ENCODE results near the gene FEZ2.
"Not testable (repeated sequence)": the region's sequence is repeated elsewhere in the genome, so short reads cannot be mapped to it uniquely, and the experiment has no call there.

FEZ2 gene

DNA sequence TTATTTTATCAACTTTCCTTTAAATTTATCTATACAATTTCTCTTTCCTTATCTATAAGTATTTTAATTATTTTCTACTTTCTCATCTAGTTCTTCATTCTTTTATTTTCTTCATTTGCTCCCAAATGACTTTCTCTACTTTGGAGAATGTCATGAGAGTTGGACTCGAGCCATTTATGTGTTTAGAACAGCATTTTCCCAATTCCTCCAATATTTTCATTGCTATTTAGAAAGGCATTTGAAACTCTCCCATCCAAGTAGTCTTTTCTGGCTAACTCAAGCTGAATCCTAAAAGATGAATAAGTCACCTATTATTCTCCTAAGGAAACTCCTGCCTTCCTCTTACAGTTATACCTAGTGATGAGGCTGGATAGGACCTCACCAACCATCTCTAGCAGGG is 15.8 kb upstream of the FEZ2 start:
- no peak overlapping the region for H3K4me3 ChIP-seq (ENCODE audit: insufficient read depth, low read depth, low read length, poor library complexity, severe bottlenecking)
- H3K27me3 ChIP-seq (replicated peaks; ENCODE audit: control insufficient read depth, insufficient read depth, low read length, poor library complexity, severe bottlenecking) = no peaks in the 10 kb centered on the region
- H3K27ac ChIP-seq (ENCODE audit: insufficient read depth, low read length, poor library complexity, severe bottlenecking) = no peak overlapping the region
- DNase-seq = no peak
- H3K36me3 ChIP-seq (ENCODE audit: control insufficient read depth, insufficient read depth, low read length) = no peaks in the 10 kb centered on the region
- H3K4me1 ChIP-seq (ENCODE audit: control insufficient read depth, insufficient read depth, low read length, poor library complexity, severe bottlenecking) = no peaks in the 10 kb centered on the region
- H3K9me3 ChIP-seq (ENCODE audit: control insufficient read depth, low read length) = no peaks in the 10 kb centered on the region

DNA sequence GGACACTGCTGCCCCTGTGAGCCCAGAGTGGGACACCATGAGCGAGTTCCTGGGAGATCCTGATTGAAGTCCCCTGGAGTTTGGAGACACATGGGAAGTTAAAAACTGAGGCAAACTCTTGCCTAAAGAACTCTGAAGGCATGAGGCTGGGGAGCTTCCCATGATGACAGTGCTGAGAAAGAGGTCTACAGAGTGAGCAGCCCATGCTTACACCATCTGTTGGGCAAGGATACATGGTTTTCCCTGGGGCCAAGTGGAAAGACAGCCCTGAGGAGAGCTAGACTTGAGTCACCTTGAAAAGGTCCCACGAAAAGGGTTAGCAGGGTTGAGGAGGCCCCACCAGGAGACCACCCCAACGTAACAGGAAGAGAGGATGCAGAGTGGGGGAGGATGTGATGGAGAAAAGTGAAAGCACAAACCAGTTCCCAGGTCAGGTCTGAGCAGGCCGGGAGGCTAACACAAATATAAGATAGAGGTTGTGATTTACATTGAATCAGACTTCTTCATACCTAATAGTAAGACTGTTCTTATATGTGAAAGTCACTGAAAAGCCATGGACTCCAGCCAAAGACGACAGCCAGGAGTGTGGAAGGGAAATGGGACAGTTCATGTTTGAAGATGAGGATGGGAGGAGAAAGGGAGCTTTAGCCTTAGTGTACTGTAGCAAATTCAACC is 13.5 kb upstream of the FEZ2 start:
- Histone ChIP-seq H3K27ac (ENCODE audit: insufficient read depth, low read length, poor library complexity, severe bottlenecking) (no peak overlapping the region), H3K36me3 (ENCODE audit: control insufficient read depth, insufficient read depth, low read length) (no peaks in the 10 kb centered on the region), H3K4me1 (ENCODE audit: control insufficient read depth, insufficient read depth, low read length, poor library complexity, severe bottlenecking) (no peaks in the 10 kb centered on the region), H3K4me3 (ENCODE audit: insufficient read depth, low read depth, low read length, poor library complexity, severe bottlenecking) (no peak overlapping the region), H3K27me3 (replicated peaks; ENCODE audit: control insufficient read depth, insufficient read depth, low read length, poor library complexity, severe bottlenecking) (no peaks in the 10 kb centered on the region), H3K9me3 (ENCODE audit: control insufficient read depth, low read length) (no peaks in the 10 kb centered on the region)
- no peak for DNase-seq

DNA sequence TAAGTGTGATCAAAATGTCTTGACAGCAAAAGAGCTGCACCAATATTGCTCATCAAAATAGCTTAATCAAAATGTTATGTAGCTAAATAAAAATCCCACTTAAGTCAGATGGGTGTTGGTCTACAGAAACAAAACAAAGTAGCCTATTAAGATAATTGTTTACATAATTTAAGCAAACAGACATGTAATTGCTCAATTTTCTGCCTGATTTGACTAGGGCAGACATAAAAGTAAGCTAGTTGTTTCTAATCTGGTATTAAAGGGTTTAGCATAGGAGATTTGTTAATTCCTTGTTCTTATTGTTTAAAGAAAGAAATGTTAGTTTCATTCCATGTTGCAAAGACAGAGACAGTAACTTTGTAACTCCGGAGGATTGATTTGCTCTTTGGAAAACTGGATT is 11.5 kb upstream of the FEZ2 start:
- Histone ChIP-seq H3K9me3 (ENCODE audit: control insufficient read depth, low read length) (no peaks in the 10 kb centered on the region), H3K4me1 (ENCODE audit: control insufficient read depth, insufficient read depth, low read length, poor library complexity, severe bottlenecking) (no peaks in the 10 kb centered on the region), H3K27me3 (replicated peaks; ENCODE audit: control insufficient read depth, insufficient read depth, low read length, poor library complexity, severe bottlenecking) (no peaks in the 10 kb centered on the region), H3K27ac (ENCODE audit: insufficient read depth, low read length, poor library complexity, severe bottlenecking) (no peak overlapping the region), H3K36me3 (ENCODE audit: control insufficient read depth, insufficient read depth, low read length) (no peaks in the 10 kb centered on the region), H3K4me3 (ENCODE audit: insufficient read depth, low read depth, low read length, poor library complexity, severe bottlenecking) (no peak overlapping the region)
- no peak for DNase-seq

GRCh38 chr2:36607947-36608346 is 10.0 kb upstream of the FEZ2 start:
- no peak for DNase-seq
- Histone ChIP-seq H3K27me3 (replicated peaks; ENCODE audit: control insufficient read depth, insufficient read depth, low read length, poor library complexity, severe bottlenecking) (no peaks in the 10 kb centered on the region), H3K36me3 (ENCODE audit: control insufficient read depth, insufficient read depth, low read length) (no peaks in the 10 kb centered on the region), H3K4me3 (ENCODE audit: insufficient read depth, low read depth, low read length, poor library complexity, severe bottlenecking) (no peak overlapping the region), H3K27ac (ENCODE audit: insufficient read depth, low read length, poor library complexity, severe bottlenecking) (no peak overlapping the region), H3K9me3 (ENCODE audit: control insufficient read depth, low read length) (no peaks in the 10 kb centered on the region), H3K4me1 (ENCODE audit: control insufficient read depth, insufficient read depth, low read length, poor library complexity, severe bottlenecking) (no peaks in the 10 kb centered on the region)

GRCh38 chr2:36606925-36607324 is 9.0 kb upstream of the FEZ2 start:
- H3K9me3 ChIP-seq (ENCODE audit: control insufficient read depth, low read length) = no peaks in the 10 kb centered on the region
- H3K4me1 ChIP-seq (ENCODE audit: control insufficient read depth, insufficient read depth, low read length, poor library complexity, severe bottlenecking) = no peaks in the 10 kb centered on the region
- no peak overlapping the region for H3K4me3 ChIP-seq (ENCODE audit: insufficient read depth, low read depth, low read length, poor library complexity, severe bottlenecking)
- H3K27me3 ChIP-seq (replicated peaks; ENCODE audit: control insufficient read depth, insufficient read depth, low read length, poor library complexity, severe bottlenecking) = no peaks in the 10 kb centered on the region
- no peaks in the 10 kb centered on the region for H3K36me3 ChIP-seq (ENCODE audit: control insufficient read depth, insufficient read depth, low read length)
- H3K27ac ChIP-seq (ENCODE audit: insufficient read depth, low read length, poor library complexity, severe bottlenecking) = no peak overlapping the region
- no peak for DNase-seq

DNA sequence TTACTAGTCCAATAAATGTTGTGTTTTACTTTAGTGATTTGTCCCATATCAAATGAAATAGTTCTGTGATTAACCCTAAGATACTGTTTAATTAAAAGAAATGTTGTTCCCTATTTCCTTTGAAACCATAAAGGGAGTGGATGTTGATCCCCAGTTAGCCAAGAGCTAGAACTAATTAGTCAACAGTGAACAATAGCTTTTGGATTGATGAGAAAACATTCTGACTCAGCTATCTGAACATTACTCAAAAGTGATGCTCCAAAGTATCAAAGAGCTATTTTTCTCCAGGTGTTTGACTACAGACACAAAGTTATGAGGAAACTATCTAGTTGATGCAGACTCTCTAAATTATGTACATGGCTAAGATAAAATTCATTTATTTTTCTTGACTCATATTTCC is 7.3 kb upstream of the FEZ2 start:
- H3K4me3 ChIP-seq (ENCODE audit: insufficient read depth, low read depth, low read length, poor library complexity, severe bottlenecking) = no peak overlapping the region
- no peak for DNase-seq
- no peaks in the 10 kb centered on the region for H3K36me3 ChIP-seq (ENCODE audit: control insufficient read depth, insufficient read depth, low read length)
- H3K9me3 ChIP-seq (ENCODE audit: control insufficient read depth, low read length) = no peaks in the 10 kb centered on the region
- H3K27me3 ChIP-seq (replicated peaks; ENCODE audit: control insufficient read depth, insufficient read depth, low read length, poor library complexity, severe bottlenecking) = no peaks in the 10 kb centered on the region
- H3K4me1 ChIP-seq (ENCODE audit: control insufficient read depth, insufficient read depth, low read length, poor library complexity, severe bottlenecking) = no peaks in the 10 kb centered on the region
- no peak overlapping the region for H3K27ac ChIP-seq (ENCODE audit: insufficient read depth, low read length, poor library complexity, severe bottlenecking)

- DNase-seq; H3K4me1 ChIP-seq (ENCODE audit: control insufficient read depth, insufficient read depth, low read length, poor library complexity, severe bottlenecking); H3K27ac ChIP-seq (ENCODE audit: insufficient read depth, low read length, poor library complexity, severe bottlenecking); H3K36me3 ChIP-seq (ENCODE audit: control insufficient read depth, insufficient read depth, low read length); H3K4me3 ChIP-seq (ENCODE audit: insufficient read depth, low read depth, low read length, poor library complexity, severe bottlenecking); H3K9me3 ChIP-seq (ENCODE audit: control insufficient read depth, low read length); H3K27me3 ChIP-seq (replicated peaks; ENCODE audit: control insufficient read depth, insufficient read depth, low read length, poor library complexity, severe bottlenecking): not testable (repeated sequence)
Observed at GRCh38 chr2:36603629-36604028, 5.7 kb upstream of the FEZ2 start.

DNA sequence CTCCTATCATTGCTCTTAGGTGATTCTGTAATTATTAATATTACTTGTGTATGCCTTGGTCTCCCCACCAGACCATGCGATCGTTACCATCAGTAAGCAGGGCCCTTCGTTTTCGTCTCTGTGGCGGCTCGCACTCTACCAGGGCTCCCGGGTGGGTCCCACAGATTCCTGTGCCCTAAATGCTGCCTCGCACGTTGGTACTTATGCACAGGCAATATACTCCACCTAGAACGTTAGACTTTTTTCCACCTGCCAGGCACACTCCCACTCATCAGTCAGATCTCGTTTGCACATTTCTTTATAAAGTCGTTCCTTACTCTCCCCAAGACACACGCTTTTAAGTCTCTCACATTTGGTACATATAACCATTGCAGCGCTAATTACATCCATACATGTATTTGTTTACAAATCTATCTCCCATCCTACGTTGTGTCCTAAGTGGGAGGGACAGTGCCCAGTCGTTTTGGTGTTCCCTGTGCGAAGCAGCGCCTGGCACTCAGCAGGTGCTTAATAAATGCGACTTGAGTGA is 901 bp downstream of the FEZ2 start:
- Histone ChIP-seq H3K4me3 (ENCODE audit: insufficient read depth, low read depth, low read length, poor library complexity, severe bottlenecking) (peak overlapping the region; percentile 88), H3K27me3 (replicated peaks; ENCODE audit: control insufficient read depth, insufficient read depth, low read length, poor library complexity, severe bottlenecking) (no peaks in the 10 kb centered on the region), H3K4me1 (ENCODE audit: control insufficient read depth, insufficient read depth, low read length, poor library complexity, severe bottlenecking) (peaks cover 13% of the 10 kb centered on the region), H3K36me3 (ENCODE audit: control insufficient read depth, insufficient read depth, low read length) (no peaks in the 10 kb centered on the region), H3K27ac (ENCODE audit: insufficient read depth, low read length, poor library complexity, severe bottlenecking) (peak overlapping the region; percentile 25), H3K9me3 (ENCODE audit: control insufficient read depth, low read length) (no peaks in the 10 kb centered on the region)
- no peak for DNase-seq

DNA sequence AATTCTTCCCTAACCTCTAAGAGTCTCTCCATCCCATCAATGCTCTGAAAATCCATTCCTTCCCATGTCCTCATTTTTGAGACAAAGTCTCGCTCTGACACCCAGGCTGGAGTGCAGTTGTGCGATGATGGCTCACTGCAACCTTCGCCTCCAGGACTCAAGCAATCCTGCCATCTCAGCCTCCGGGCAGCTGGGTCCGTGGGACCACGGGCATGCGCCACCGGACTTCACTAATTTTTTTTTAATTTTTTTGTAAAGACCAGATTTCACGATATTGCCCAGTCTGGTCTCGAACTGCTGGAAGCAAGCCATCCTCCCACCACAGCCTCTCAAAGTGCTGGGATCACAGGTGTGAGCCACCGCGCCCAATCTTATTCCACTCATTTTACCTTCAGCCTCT is 1.6 kb downstream of the FEZ2 start:
- Histone ChIP-seq H3K4me1 (ENCODE audit: control insufficient read depth, insufficient read depth, low read length, poor library complexity, severe bottlenecking) (peaks cover 13% of the 10 kb centered on the region), H3K9me3 (ENCODE audit: control insufficient read depth, low read length) (no peaks in the 10 kb centered on the region), H3K4me3 (ENCODE audit: insufficient read depth, low read depth, low read length, poor library complexity, severe bottlenecking) (no peak overlapping the region), H3K36me3 (ENCODE audit: control insufficient read depth, insufficient read depth, low read length) (no peaks in the 10 kb centered on the region), H3K27ac (ENCODE audit: insufficient read depth, low read length, poor library complexity, severe bottlenecking) (no peak overlapping the region), H3K27me3 (replicated peaks; ENCODE audit: control insufficient read depth, insufficient read depth, low read length, poor library complexity, severe bottlenecking) (no peaks in the 10 kb centered on the region)
- no peak for DNase-seq

- Histone ChIP-seq H3K4me3 (ENCODE audit: insufficient read depth, low read depth, low read length, poor library complexity, severe bottlenecking) (no peak overlapping the region), H3K27ac (ENCODE audit: insufficient read depth, low read length, poor library complexity, severe bottlenecking) (no peak overlapping the region), H3K4me1 (ENCODE audit: control insufficient read depth, insufficient read depth, low read length, poor library complexity, severe bottlenecking) (peaks cover 13% of the 10 kb centered on the region), H3K36me3 (ENCODE audit: control insufficient read depth, insufficient read depth, low read length) (no peaks in the 10 kb centered on the region), H3K9me3 (ENCODE audit: control insufficient read depth, low read length) (no peaks in the 10 kb centered on the region), H3K27me3 (replicated peaks; ENCODE audit: control insufficient read depth, insufficient read depth, low read length, poor library complexity, severe bottlenecking) (no peaks in the 10 kb centered on the region)
- DNase-seq = no peak
Observed at GRCh38 chr2:36594849-36595248, 3.1 kb downstream of the FEZ2 start.
